Measurements from ENCODE around the gene GALNT18. TPM values are rescaled to one million over a fixed set of nuclear protein-coding genes. Genes with fewer than 3 reads are reported as not detected.

The GALNT18 gene
- total RNA-seq, 1 experiment from 2014 or later = 13.6 TPM

DNA sequence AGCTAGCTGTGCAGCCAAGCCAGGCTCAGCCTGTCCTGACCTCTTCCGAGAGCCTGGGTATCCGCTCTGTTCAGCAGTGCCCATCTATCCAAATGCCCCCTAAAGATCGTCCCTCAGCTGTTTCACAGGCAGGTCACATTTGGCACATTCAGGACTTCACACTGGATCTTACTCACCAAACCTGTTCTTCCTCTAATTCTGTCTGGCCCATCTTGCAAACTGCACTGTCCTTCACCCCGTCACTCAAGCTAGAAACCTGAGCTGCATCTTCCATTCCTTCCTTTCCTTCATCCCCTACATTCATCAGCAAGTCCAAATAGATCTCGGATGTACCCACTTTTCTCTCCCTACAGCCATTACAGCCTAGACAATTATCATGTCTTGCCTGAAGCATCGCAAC is 208.0 kb downstream of the GALNT18 start:
- DNase-seq (ENCODE audit: low read depth) = no peak

DNA sequence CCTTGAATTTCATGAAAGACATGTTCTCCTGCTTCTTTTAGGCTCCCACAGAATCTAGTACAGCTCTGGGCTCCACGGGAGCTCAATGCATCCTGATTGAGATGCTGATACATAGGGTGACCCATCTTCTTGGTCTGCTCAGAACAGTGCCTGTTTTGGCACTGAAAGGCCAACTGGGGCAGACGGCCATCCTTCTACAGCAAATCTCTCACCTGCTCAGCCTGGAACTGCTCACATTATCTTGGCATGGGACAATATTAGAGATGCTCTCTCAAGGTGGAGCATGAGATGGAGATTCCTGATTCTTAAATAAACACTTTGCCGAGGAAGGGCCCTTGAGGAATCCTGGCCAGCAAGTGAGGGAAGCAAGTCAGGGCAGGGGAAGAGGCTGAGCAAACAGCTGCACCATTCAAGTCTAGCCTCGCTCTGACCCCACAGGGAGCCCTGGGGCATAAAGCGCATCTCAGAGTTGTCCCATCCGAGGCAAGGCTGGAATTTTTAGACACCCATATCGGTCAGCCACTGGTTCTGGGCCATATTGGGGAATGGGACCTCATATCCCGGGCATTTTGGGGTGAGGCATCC is 210.3 kb downstream of the GALNT18 start:
- DNase-seq (ENCODE audit: low read depth) = no peak

GRCh38 chr11:11409901-11410300 is 211.9 kb downstream of the GALNT18 start:
- DNase-seq (ENCODE audit: low read depth) = no peak

DNA sequence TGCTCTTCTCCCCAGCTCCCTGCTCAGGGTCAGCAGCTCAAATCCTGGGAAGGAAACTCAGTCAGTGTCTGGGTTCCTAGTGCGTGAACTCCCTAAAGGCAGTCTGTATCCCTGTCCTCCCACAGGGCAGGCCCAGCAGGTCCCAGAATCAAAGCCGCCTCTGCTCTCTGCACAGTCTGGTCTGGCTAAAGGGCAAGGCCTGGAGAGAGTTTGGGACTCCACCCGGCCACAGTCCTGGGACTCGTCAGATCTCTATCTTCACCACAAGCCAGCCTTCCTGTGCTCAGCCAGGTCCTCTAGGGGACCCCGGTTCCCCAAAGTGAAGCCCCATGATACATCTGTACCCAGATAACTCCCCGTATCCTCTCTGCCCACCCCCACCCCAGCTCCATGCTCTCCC is 212.6 kb downstream of the GALNT18 start:
- no peak for DNase-seq (ENCODE audit: low read depth)

- peak; percentile 13 for DNase-seq (ENCODE audit: low read depth)
These were observed 213.2 kb downstream of the GALNT18 start for GRCh38 chr11:11408436-11409221.

- DNase-seq (ENCODE audit: low read depth) = no peak
These were observed 214.1 kb downstream of the GALNT18 start for GRCh38 chr11:11407763-11408084.

- no peak for DNase-seq (ENCODE audit: low read depth)
These were observed 214.6 kb downstream of the GALNT18 start for GRCh38 chr11:11407065-11407762.

GRCh38 chr11:11406652-11407051 is 215.2 kb downstream of the GALNT18 start:
- no peak for DNase-seq (ENCODE audit: low read depth)

DNA sequence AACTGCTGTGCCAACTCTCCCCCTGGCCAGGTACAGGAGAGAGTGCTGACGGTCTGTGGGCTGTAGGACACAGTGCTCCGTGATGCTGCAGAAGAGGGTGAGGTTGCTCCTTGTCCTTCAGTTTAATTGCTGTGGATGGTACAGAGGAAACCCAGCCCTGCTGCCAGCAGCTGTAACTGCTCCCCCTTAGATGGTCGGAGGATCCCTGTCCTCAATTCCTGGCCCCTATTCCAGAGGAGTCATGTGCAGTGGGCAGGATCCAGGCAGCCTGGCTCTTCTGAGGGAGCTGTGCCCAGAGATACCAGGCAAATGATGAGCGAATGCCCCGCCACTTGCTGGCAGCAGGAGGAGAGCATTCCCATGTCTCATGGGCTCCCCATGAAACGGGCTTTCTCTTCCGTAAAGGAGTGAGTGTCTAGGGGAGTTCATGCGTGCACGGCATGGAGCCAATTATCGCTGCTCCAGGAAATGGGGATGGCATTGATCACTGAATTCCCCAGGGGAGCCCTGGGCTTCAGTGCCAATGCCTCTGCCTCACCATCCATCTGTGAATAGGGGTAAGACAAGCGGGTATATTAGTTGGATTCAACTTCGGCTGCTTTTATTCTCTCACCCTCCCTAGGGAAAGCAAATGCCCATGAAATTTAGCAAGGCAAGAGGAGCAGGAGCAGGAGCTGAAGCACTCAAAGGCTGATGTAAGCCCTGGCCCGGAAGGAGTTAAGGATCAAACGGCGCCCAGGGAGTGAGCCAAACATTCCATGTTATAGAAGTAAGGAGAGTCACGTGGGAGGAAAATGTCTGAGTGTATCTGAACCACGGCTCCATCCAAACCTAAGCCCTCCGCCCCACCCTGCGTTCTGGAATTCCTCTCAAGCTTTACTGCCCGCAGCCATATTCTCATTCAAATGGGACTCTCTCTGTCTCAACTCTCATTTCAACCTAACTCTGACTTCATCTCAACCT is 217.8 kb downstream of the GALNT18 start:
- DNase-seq (ENCODE audit: low read depth) = no peak

DNA sequence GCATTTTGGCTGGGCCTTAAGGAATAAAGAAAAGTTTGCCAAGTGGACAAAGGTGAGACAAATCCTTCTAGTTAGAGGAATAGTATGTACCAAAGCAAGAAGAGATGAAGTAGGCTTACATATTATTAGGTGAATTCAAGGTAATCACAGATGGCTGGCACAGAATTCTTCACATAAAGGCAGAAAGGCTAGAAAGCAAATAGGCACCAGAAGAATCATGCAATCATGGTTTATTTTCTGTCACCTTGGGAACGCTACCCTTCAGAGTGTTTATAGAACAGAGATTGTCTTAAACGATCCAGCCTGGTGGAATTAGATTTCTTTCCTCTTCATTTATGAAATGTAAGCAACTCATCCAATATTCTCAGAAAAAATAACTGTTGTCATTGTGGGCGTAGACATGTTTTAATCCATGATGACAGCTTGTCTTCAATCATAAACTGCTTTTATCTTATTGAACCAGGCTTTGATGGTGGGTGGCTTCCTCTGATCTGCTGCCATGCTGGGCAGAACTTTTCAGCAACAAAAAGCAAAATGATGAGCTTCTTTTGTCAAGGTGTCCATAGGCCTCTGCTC is 219.8 kb downstream of the GALNT18 start:
- DNase-seq (ENCODE audit: low read depth) = no peak

GRCh38 chr11:11400635-11401232 is 221.1 kb downstream of the GALNT18 start:
- peak; percentile 19 for DNase-seq (ENCODE audit: low read depth)

GRCh38 chr11:11400121-11400520 is 221.7 kb downstream of the GALNT18 start:
- no peak for DNase-seq (ENCODE audit: low read depth)

- no peak for DNase-seq (ENCODE audit: low read depth)
These were observed 224.0 kb downstream of the GALNT18 start for GRCh38 chr11:11397781-11398180.

DNA sequence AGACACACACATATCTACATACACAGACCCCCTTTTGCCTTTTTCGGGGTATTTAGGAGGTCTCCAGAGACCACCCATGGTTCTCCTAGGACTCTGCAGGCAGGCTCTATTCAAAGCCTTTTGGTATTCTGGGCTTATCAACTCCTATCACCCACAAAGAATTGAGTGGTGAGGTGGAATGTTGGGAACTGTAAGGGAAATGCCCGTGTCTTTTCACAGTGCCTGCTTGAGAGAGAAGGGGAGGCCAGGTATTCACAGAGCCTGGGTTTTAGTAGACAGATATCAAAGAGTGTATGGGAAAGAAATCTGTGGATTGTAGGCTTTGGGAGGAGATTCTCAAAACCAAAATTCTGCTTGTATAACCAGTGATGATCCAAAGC is 224.8 kb downstream of the GALNT18 start:
- no peak for DNase-seq (ENCODE audit: low read depth)

DNA sequence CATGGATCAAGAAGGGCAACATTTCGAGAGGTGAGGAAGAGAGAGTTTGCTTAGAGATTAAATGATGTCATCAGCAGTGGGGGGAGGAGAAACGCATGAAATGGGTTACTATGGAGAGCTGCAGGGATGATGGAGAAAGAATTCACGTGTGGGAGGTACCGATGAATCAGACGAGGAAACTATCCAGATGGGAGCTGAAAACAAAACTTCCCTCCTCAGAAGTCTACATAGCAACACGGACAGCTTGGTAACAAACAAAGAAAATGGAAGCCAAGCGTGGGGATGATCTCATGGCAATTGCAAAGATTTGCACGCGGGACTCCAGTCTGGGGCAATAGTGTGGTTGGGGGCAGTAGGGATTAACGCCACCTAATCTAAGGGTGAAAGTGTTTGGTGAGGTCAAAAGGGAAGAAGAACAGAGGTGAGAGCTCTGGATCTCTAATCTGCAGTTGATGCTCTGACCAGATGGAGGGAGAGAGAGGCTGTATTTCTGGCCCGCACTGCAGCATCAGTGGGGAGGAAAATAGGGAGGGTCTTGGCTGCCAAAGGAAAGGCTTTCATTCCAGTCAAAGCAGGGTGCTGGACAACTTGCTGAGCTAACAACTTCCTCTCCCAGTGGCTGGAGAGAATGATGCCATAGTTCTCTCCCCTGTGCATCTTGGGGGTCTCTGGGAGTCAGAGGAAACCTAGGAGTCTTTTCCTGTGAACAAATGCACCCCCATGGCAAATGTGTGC is 225.3 kb downstream of the GALNT18 start:
- peak; percentile 70 for DNase-seq (ENCODE audit: low read depth)

DNA sequence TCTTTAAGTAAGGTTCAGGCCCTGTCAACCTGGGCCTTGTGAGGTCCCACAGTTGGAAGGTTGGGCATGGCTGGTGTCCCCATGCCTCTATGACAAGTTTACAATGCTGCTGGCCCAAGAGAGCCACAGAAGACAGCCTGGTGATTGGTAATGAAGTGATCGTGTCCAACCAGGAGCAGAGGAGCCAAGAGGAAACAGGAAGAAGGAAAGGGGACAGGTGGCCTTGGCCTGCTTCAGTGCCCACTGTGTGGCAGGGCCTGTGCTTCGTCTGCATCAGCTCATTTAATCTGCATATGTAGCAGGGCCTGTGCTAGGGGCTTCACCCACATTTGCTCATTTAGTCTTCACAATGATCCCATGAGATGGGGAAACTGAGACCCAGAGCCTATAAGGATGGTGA is 226.7 kb downstream of the GALNT18 start:
- DNase-seq (ENCODE audit: low read depth) = no peak

GRCh38 chr11:11394241-11394640 is 227.6 kb downstream of the GALNT18 start:
- DNase-seq (ENCODE audit: low read depth) = no peak

- DNase-seq (ENCODE audit: low read depth) = peak; percentile 81
These were observed 229.9 kb downstream of the GALNT18 start for GRCh38 chr11:11391796-11392463.

DNA sequence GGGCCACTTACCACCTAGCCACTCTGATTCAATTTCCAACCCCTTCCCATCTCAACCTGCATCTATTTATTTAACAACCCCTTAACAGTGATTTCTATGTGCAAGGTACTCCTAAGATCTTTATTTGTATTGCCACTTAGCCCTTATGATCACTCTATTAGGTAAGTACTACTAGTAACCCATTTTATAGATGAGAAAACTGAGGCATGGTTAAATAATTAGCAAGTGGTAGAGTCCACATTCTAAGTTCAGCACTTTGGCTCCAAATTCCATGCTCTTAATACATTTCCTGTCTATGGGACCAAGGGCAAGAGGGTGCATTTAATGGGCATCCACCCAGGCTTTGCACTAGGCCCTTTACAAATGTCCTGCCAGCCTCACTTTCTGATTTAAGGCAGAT is 230.6 kb downstream of the GALNT18 start:
- DNase-seq (ENCODE audit: low read depth) = no peak
